ENCODE measurements around the gene SCGN. TPM values are rescaled to one million over a fixed set of nuclear protein-coding genes. Genes with fewer than 3 reads are reported as not detected.
A peak's percentile ranks its signal among the peaks of the same experiment; 100 is the strongest.

Gene SCGN
- total and polyA plus RNA-seq, 2 of the 13 experiments (the other 11 are each of a cell fraction or from before 2014, with no cell fraction given) = 2.9 to 29.0 TPM

- TF ChIP-seq ZNF318 (CRISPR knock-in tag; IDR thresholded peaks at IDR 0.05) (no peak), PBX2 (CRISPR knock-in tag; IDR thresholded peaks at IDR 0.05) (no peak), EZH2 (conservative IDR thresholded peaks at IDR 0.05; ENCODE audit: low read depth, low read length) (no peak), ZNF335 (CRISPR knock-in tag; IDR thresholded peaks at IDR 0.05) (no peak), TFE3 (CRISPR knock-in tag; IDR thresholded peaks at IDR 0.05) (0 out of 2 replicates have a peak, but pooled peaks have one; percentile 25), ZNF790 (CRISPR knock-in tag; IDR thresholded peaks at IDR 0.05; ENCODE audit: borderline replicate concordance) (no peak), CEBPZ (IDR thresholded peaks at IDR 0.05; ENCODE audit: low read length) (no peak), ZC3H4 (CRISPR knock-in tag; IDR thresholded peaks at IDR 0.05; ENCODE audit: borderline replicate concordance) (no peak), ZBTB49 (CRISPR knock-in tag; IDR thresholded peaks at IDR 0.05; ENCODE audit: borderline replicate concordance) (no peak), ZNF776 (CRISPR knock-in tag; IDR thresholded peaks at IDR 0.05) (no peak), SNAI1 (CRISPR knock-in tag; IDR thresholded peaks at IDR 0.05; ENCODE audit: borderline replicate concordance) (no peak), HOXA3 (CRISPR knock-in tag; IDR thresholded peaks at IDR 0.05) (peak; percentile 58; the same call in 1 of the 2 replicates), ZMAT3 (CRISPR knock-in tag; conservative IDR thresholded peaks at IDR 0.05) (no peak)
These were observed 11.6 kb upstream of the SCGN start (continued) for GRCh38 chr6:25640446-25640845.
